GM19023 (cell line): ENCODE results near the gene AGPAT4.

Experiments used
- ATAC-seq: cut with Tn5 transposase; IDR thresholded peaks from one replicate; pipeline ENCODE4 v1.9.1; 2021; ENCODE audit warnings: mild to moderate bottlenecking, moderate library complexity; ENCODE audit not compliant: unreplicated experiment

AGPAT4 gene

DNA sequence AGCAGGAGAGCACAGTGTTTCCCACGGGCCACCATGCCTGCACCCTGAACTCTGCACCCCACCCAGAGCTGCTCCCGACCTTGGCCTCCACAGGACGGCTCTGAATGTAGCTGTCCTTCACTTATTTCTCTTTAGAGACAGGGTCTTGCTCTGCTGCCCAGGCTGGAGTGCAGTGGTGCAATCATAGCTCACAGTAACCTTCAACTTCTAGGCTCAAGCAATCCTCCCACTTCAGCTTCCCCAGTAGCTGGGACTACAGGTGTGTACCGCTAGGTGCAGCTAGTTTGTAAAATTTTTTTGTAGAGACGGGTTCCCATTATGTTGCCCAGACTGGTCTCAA, 130.9 kb downstream of the AGPAT4 start:
- ATAC-seq, result no peak

DNA sequence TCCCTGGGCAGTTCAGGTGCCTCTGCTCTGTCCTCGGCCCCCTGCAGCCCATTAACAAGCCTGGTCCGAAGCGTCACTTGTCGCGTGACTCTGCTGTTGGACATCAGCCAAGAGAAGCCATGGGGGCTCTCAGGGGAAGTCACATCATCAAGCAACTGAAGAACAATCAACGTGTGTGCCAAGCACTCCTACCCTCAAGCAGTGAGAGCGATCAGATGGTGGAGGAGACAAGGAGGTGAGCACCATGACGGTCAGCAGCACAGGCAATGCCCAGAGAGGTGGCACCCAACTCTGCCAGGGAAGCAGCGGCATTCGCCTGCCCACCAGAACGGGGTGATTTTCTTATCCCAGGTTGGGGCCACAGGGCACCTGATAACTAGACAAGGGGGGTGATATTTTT, 132.7 kb downstream of the AGPAT4 start:
- no peak for ATAC-seq

DNA sequence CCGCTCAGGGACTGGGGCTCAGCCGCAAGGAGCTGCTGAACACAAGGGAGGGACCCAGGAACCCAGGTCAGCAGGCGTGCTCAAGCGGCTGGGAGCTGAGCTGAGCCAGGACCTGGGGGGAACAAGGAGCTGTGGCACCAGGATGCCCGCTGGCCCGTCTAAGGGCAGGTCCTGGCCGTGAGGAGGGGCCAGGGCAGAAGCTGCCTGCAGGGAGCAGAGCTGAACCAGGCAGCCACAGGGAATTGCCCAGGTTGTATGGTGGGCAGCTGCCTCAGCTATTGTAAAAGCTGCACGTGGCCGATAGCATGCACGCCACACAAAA, 133.3 kb downstream of the AGPAT4 start:
- ATAC-seq, result no peak

DNA sequence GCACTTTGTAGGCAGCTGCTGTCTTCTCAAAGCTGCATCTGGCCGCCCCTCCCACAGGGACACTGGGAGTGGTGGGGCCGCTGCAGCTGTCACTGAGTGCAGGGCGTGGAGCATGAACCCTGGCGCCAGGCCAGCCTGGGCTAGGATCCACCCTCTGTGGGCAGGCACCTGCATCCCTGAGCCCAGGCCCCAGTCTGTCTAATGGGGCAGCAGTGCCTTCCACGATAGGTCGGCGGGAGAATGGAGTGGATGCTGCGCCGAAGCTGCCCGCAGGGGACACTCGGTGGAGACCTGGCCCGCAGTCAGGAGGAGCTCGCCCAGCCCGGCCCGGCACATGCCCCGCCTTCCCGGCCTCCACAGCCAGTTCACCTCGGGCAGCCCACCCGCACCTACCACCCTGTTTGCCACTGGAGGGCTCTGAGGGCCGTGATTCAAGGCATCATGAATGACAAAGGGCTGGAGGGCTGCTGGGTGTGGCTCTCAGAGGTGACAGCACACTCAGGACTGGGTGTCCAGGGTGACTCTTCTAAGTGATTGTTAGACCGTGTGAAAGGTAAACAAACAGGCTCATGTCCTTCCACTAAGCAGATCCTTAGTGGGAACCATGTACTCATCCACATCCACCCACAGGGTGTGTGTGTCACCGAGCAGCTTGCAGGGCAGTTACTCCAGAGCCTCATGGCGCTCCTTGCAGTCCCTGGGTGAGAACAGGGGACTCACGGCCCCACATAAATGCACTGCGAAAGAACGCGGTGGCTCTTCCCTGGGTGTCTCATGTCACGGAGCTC, 133.9 kb downstream of the AGPAT4 start:
- ATAC-seq, result no peak

DNA sequence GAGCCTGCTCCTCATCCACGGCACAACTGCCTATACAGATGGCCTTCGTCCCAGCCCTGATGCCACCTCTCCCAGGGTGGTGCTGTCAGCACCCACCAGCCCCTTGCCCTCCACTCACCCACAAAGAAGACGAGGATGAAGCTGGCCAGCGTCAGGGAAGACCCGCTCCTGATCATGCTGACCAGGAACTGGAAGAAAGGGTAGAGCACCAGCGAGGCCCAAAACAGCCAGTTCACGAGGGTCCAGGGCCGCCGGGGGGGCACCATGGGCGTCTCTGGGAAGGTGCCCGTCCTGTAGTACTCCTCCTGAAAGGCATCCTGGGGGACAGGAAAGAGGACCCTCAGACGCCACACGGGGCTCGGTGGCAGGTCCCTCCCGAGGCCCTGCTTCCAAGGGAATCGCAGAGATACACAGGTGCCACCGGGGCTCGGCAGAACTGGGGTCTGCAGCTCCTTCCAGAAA, 134.5 kb downstream of the AGPAT4 start:
- no peak for ATAC-seq

DNA sequence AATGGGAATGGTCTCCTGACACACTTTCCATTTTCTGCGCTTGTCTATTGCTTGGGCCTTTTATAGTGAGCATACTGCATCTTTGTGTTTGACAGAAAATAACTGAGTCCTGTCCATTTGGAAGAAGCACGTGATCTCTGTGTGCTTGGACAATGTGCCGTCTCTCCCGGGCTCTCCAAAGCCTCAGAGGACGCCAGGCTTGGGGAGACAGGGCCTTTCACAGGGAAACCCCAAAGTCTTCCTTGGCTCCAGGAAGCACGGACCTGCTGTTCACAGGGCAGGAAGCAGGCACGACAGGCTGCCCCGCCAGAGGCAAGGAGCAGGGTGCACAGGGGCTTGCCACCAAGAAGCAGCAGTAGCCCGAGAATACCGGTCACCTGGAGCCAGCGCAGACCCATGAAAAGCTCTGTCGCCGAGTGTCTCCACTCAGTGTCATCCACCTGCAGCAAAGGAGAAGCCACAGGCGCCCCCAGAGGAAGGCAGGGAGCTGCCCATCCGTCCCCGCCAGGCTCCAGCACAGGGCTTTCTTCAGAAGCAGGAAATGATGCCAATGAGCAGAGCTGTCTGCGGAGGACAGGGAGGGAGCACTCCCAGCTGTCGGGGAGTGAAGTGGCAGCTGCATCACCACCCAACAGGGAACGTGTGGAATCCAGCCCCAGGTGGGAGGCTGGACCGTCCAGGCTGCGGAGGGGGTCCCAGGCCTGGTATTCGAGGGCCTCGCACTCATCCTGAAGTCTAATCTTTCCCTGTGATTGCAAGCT, 135.1 kb downstream of the AGPAT4 start:
- no peak for ATAC-seq

DNA sequence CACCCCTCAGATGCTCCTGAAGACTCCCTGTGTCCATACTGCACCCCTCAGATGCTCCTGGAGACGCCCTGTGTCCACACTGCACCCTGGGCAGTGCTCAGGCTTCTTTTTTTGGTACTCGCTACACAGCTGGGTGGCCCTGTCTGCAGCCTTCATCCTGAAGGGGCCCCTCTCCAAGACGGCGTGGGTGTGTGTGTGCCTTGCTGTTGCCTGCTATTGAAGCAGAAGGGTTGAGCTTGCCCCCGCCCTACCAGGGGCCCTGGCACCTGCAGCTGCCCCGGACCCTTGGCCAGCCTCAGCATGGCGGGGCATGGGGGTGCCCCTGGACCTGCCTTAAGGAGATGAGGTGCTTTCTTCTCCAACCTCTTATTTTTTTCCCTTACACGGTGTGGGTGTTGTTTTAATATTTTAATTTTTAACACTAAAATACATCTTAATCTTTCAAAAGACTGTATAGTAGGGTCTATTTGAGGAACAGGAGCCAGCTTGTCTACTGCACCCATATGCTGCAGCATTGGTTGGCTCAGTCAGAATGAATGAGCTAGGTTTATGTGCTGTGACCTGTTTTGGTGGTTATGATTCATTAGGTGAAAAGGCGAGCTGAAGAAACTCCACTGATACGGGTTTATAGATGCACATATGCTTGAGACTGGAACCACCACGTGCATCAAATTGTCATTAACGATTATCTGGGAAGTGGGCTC, 135.9 kb downstream of the AGPAT4 start:
- ATAC-seq, result no peak

DNA sequence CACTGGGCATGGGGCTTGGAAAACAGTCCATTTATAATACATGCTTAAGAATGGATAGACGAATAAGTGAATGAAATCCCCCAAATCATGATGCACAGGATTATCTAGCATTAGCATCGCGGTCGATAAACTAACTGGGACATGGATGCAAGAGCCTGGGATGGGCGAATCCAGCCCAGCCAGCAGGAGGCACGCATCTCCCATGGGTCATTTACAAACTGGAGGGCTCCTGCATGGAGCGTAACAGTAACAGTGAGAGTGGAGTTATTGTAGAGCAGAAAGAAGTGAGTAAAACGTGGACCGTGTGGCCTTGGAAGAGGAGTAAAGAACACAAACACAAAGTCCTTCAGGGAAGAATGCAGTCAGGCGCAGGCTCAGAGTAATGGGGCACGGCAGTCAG, 136.5 kb downstream of the AGPAT4 start:
- ATAC-seq, result no peak

DNA sequence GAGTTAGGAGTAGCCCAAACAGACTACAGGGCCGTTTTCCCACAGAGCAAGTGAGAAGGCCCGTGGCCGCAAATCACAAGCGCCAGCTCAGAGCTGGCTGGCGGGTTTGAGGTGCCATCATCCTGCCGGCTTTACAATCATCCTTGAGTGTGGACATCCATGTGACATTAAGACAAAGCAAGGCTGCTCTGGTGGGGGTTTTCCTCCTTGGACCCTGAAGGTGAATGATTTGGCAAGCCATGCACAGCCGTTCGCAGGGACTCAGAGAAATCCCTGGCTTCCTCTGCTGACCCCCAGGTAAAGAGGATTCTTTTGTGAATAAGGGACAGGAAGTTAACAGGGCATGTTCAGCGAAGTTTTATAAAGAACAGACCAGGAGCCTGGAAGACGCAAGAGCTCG, 137.2 kb downstream of the AGPAT4 start:
- ATAC-seq, result no peak

DNA sequence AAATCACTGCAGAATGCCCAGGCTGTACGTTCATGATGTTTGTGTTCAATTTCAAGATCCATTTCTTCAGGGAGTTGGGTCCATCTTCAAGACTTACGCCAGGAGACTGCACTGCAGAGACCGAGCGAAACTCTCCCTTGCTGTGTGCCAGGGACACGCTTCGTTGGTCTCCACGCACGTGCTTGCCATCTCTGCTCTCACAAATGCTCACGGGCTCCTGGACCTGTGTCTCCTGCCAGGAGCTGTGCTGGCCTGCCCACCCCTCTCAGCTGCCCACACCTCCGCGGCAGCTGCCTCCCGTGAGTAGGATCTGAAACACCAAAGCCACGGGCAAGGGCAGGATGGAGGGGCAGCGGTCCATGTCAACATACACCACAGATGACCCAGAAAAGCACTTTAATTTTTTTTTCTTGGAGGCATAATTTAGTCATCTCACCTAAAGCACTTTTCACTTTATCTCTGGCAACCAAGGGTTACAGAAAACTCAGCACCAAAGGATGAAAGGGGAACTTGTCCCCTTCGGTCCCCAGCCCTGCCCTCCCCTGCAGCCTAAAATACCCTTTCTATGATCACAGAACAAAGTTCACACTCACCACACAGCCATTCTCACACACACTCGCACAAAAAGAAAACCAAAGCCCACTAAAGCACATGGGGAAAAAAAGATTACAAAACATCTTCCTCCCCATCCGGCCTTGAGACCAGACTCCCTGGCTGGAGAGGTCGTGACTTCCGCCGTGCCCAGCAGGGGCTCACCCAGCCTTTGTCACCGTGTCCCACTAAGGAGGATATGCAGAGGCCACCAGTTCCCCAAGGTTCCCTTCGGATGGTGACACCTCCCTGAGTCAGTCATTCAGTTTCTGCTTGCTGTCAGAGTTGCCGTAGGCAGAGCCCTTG, 137.9 kb downstream of the AGPAT4 start:
- ATAC-seq, result no peak

DNA sequence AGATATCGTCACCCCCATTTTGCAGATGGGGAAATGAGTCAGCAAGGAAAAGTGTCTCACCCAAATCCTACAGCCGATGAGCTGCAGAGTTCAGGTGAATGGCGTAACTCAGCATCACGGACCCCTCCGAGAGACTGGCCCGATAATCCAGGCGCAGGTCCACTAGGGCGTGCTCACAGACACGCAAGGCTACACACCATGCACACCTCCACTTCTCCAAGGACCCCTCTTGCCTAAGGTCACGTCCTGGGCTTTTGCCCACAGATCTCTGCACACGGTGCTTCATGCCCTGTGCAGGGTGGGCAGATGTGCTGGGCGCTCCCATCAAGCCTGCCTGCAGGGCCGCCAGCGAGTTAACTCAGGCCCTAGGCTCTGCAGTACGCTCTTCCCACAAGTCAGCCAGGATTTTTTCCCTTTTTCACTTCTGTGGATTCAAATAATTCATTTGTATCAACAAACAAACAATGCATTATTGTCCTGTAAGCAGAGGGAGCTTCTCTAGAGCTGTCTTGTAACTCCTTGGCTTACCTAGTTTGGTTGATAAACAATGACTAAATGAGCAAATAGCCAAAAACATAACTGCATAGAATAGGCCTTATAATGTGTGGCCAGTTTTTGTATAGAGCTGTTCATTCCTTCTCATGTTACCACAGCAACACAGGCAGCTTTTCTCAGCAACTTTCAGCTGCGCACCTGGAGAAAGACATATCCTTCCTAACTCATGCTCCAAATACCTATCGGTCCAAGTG, 139.1 kb downstream of the AGPAT4 start:
- no peak for ATAC-seq

DNA sequence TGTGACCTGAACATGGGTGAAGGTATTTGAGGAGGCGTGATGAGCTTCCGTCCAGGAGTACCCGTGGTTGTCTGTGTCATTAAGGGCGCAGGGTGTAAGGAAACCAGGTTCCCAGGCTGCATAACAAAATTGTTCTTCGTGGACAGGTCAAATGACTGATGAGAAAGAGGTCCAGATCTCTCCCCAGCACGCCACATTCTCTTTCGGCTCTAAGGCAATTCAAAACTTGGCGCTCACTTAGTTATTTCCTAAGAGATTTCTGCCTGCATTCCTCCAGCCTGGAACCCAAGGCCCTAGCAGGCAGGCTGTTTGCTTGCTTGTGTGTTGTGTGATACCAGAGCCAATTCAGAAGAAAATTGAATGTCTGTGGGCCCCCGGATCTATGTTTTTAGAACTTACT, 139.9 kb downstream of the AGPAT4 start:
- ATAC-seq, result no peak

DNA sequence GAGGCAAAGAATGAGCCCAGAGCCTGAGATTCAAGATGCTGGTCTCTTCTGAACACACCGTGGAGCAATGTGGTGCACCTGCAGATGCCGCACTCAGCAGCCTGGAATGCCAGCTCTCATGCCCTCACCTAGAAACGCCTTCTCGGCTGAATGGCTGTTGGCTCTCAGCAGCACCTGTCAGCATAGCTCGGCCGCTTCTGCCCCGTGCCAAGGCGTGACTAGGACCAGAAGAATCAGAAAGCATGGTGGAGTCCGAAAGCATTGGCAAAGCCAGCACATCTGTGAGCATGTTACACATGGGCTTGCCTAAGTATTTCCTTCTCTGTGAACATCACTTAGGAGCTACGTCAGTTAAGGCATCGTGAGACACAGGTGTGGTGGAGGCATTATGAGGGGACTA, 141.5 kb downstream of the AGPAT4 start:
- ATAC-seq, result no peak

DNA sequence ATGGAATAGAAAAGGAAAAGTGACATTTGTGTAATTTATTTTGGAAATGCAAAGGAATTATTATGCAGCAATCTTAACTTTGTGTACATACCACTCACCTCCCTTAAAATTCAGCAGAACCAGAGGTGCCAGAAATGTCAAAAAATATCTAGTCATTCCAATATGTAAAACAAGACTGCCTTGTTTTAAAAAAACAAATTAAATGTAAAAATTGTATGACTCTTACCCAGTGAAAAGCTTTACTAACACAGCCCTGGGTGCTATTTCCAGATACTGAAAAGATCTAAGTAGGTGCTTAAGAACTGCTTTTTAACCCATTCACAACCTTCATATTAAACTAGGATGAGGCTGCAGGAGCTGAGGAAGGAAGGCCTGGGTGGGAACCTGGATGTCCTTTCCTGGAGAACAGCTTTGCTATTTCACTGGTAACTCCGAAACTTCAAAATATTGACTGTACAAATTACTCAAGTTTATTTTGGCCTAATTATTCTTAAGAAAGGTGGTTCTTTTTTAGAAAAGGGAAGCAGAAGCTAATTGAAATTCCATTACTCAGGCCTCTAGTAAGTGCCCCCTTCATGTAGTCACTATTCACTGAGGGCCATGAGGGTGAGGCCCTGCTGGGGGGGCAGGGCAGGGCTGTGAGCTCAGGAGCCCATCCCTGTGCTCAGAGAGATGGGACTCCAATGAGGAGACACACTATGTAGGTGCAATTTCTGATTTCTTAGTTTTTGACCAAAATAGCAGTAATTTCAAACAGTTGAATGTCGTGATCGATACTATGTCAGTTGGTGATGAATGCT, 142.7 kb downstream of the AGPAT4 start:
- no peak for ATAC-seq

DNA sequence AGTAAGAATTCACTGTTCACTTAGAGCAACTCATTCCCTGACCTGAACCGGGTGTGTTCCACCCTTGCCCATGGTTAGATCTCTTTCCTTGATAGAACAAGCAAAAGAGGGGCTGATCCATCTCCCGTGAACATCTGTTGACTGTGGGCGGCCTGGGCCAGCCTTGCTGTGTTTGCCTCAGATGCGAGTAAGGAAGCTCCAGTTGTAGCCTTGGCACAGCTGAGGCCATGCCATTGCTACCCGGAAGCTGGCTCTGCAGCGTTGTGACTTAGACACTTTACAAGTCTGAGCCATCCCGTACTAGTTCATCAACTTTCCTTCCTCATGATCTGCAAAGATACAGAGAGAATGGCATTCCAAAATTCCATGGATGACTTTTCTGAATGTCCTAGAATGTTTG, 143.3 kb downstream of the AGPAT4 start:
- no peak for ATAC-seq

DNA sequence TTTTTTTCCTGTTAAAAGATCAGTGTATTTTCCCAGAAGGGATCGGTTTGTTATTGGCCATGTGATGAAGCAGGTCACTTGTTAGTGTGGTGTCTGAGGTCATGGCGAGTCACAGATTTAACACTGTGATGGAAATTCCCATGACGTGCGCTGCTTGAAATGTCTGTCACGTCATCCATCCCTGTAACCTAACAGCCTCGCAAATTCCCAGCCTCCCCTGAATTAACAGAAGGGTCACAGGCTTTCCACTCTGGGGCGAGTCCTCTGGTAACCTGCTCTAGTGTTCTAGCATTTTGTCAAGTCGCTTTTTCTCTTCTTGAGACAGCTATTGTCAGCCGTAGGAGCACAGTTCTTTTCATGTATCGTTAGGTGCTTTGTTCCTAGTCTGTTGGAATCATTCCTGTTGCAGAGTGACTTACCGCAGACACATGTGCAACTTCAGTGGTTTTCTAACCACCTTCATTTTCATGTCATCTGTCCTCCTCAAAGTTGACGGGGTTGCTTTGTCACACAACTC, 145.1 kb downstream of the AGPAT4 start:
- no peak for ATAC-seq

DNA sequence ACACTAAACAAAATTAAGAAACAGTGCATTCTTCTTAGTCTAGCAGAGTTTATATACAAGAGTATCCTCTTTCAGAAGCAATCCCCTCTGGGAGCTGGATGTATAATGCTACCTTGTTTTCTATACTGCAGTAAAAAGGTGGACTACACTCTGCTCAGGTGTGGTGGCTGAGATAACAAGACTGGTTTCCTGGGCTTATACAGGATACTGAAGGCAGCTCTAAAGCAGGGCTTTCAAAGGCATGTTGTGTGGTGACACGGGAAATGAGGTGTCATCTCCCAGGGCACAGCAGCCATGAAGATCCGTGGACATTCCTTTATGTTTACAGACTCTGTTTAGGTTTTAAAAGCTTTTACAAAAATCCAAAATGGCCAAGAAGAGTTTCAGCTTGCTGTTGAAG, 145.6 kb downstream of the AGPAT4 start:
- no peak for ATAC-seq

DNA sequence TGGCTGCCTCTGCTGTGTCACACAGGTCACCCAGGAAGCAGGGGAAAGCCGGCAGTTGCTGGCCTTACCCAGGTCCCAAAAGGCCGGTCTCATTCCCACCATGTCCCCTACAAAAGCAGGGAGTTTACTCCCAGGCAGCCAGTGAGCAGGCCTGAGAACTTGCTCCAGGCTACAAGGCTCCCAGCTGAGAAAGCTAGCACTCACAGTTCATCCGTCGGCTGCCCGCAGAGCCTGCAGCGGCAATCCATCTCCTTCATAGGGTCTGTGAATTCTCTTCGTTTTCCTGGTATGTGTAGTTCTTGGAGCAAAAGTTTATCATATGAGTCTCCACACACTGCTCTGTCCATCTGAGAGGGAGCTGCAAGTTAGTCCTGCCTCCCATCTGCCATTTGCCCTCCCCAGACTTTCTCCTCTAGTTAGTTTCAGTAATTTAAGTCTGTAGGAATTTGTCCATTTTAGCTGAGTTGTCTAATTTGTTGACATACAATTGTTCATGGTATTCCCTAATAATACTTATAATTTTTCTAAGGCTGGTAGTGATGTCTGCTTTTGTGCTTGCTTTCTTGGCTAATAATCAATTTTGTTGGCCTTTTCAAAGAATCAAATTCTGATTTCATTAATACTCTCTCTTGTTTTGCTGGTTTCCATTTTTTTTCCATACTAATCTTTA, 146.7 kb downstream of the AGPAT4 start:
- no peak for ATAC-seq

DNA sequence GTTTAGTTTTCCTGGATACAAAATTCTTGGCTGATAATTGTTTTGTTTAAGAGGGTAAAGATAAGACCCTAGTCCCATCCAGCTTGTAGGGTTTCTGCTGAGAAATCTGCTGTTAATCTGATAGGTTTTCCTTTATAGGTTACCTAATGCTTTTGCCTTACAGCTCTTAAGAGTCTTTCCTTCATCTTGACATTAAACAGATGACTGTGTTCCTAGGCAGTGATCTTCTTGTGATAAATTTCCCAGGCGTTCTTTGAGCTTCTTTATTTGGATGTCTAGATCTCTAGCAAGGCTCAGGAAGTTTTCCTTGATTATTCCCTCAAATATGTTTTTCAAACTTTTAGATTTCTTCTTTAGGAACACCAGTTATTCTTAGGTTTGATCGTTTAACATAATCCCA, 148.3 kb downstream of the AGPAT4 start:
- no peak for ATAC-seq
